GM23338 (cell line): ENCODE data around the gene KREMEN2. TPM values are rescaled to one million over a fixed set of nuclear protein-coding genes. Genes with fewer than 3 reads are reported as not detected.

Experiments used
- ATAC-seq: fragments of 200-7000 bp; cut with Tn5 transposase; 3 replicates; pipeline ENCODE4 v1.9.1; 2020
- DNase-seq: peaks from one replicate; pipeline ENCODE4 v3.0.0-alpha.2; 2015; ENCODE audit warnings: low spot score
- H2AFZ ChIP-seq: fragments of 200-600 bp; sonication (generic); 2 replicates; pipeline ENCODE4 v1.8.0; 2016; ENCODE audit warnings: antibody characterized with exemption, mild to moderate bottlenecking, moderate library complexity
- H3F3A ChIP-seq: fragments of 200-600 bp; sonication (generic); replicated peaks from 2 replicates; pipeline ENCODE4 v1.8.0; 2017; ENCODE audit warnings: antibody characterized with exemption, mixed run types, low read depth
- H3K27ac ChIP-seq: fragments of 200-600 bp; sonication (generic); 2 replicates; pipeline ENCODE4 v1.6.1; 2016; ENCODE audit warnings: low read depth
- H3K27me3 ChIP-seq: fragments of 200-600 bp; sonication (generic); 2 replicates; pipeline ENCODE4 v1.8.0; 2016; ENCODE audit warnings: mild to moderate bottlenecking, mixed run types, moderate library complexity; ENCODE audit not compliant: insufficient read depth
- H3K36me3 ChIP-seq: fragments of 200-600 bp; sonication (generic); 2 replicates; pipeline ENCODE4 v1.8.0; 2016; ENCODE audit warnings: mild to moderate bottlenecking; ENCODE audit not compliant: insufficient read depth
- H3K4me1 ChIP-seq: fragments of 200-600 bp; sonication (generic); 2 replicates; pipeline ENCODE4 v1.8.0; 2016; ENCODE audit warnings: mild to moderate bottlenecking, moderate library complexity; ENCODE audit not compliant: insufficient read depth
- H3K4me2 ChIP-seq: fragments of 200-600 bp; sonication (generic); 2 replicates; pipeline ENCODE4 v1.7.1; 2017; ENCODE audit warnings: mixed run types
- H3K4me3 ChIP-seq: fragments of 200-600 bp; sonication (generic); 2 replicates; pipeline ENCODE4 v1.6.1; 2016; ENCODE audit warnings: mixed run types
- H3K79me2 ChIP-seq: fragments of 200-600 bp; sonication (generic); replicated peaks from 2 replicates; pipeline ENCODE4 v1.8.0; 2017; ENCODE audit warnings: mild to moderate bottlenecking; ENCODE audit not compliant: insufficient read depth
- H3K9me2 ChIP-seq: fragments of 200-600 bp; sonication (generic); 2 replicates; pipeline ENCODE4 v1.8.0; 2017; ENCODE audit not compliant: insufficient read depth
- H4K20me1 ChIP-seq: fragments of 200-600 bp; sonication (generic); replicated peaks from 2 replicates; pipeline ENCODE4 v1.8.0; 2017; ENCODE audit warnings: mild to moderate bottlenecking; ENCODE audit not compliant: insufficient read depth
- H3K27ac Mint-ChIP-seq: 2 replicates; pipeline ENCODE4 v1.8.0; 2020; ENCODE audit warnings: inconsistent platforms, mild to moderate bottlenecking, moderate library complexity, mixed read lengths
- H3K27me3 Mint-ChIP-seq: 3 replicates; pipeline ENCODE4 v1.8.0; 2022; ENCODE audit warnings: low read depth, mild to moderate bottlenecking, moderate library complexity, mixed read lengths, inconsistent platforms; ENCODE audit not compliant: insufficient read depth, poor library complexity
- H3K36me3 Mint-ChIP-seq: 3 replicates; pipeline ENCODE4 v1.8.0; 2021; ENCODE audit warnings: low read depth, mild to moderate bottlenecking, inconsistent platforms, moderate library complexity, mixed read lengths
- H3K4me1 Mint-ChIP-seq: 3 replicates; pipeline ENCODE4 v1.8.0; 2020; ENCODE audit warnings: mild to moderate bottlenecking, inconsistent platforms, mixed read lengths
- H3K4me3 Mint-ChIP-seq: 3 replicates; pipeline ENCODE4 v1.8.0; 2021; ENCODE audit warnings: moderate library complexity, mild to moderate bottlenecking, inconsistent platforms, mixed read lengths
- H3K9me3 Mint-ChIP-seq: 3 replicates; pipeline ENCODE4 v1.8.0; 2020; ENCODE audit warnings: moderate library complexity, mild to moderate bottlenecking, inconsistent platforms, mixed read lengths
- EZH2 ChIP-seq: fragments of 200-600 bp; sonication (generic); IDR thresholded peaks from one replicate; pipeline ENCODE4 v1.8.0; 2017; ENCODE audit warnings: antibody characterized with exemption, mild to moderate bottlenecking, low read depth; ENCODE audit not compliant: unreplicated experiment
- EZH2phosphoT487 ChIP-seq: fragments of 200-600 bp; sonication (generic); IDR thresholded peaks from one replicate; pipeline ENCODE4 v1.8.1; 2018; ENCODE audit warnings: antibody characterized with exemption; ENCODE audit not compliant: unreplicated experiment
- JUNB ChIP-seq: IDR thresholded peaks from one replicate; pipeline ENCODE4 v1.6.1; 2016; ENCODE audit warnings: antibody characterized with exemption; ENCODE audit not compliant: unreplicated experiment
- NANOG ChIP-seq: IDR thresholded peaks from 2 replicates; pipeline ENCODE4 v1.6.1; 2016; ENCODE audit warnings: antibody characterized with exemption, borderline replicate concordance
- POLR2AphosphoS5 ChIP-seq: IDR thresholded peaks from 2 replicates; pipeline ENCODE4 v1.6.1; 2016; ENCODE audit warnings: antibody characterized with exemption, low read depth
- STAT1 ChIP-seq: IDR thresholded peaks from one replicate; pipeline ENCODE4 v1.6.1; 2016; ENCODE audit warnings: antibody characterized with exemption; ENCODE audit not compliant: unreplicated experiment
- ZNF114 ChIP-seq: fragments of 250-450 bp; sonication (Bioruptor Pico); IDR thresholded peaks from 2 replicates; pipeline ENCODE4 v1.5.0; 2020; ENCODE audit warnings: mild to moderate bottlenecking, moderate library complexity
- ZNF331 ChIP-seq: fragments of 250-450 bp; sonication (Bioruptor Pico); IDR thresholded peaks from 2 replicates; pipeline ENCODE4 v1.5.0; 2020; ENCODE audit warnings: low read depth, mild to moderate bottlenecking, moderate library complexity
- polyA plus RNA-seq: library from polyadenylated mRNA; unstranded; fragments of >200 nt; fragmentation: Nextera tagmentation; extraction: Ambion mirVana; gene quantifications from 2 replicates; pipeline ENCODE4 v1.2.1, GENCODE V29; 2016
- total RNA-seq: library from RNA; depleted of rRNA; stranded (reverse); fragments of >200 nt; shearing (Covaris generic); gene quantifications from 2 replicates; pipeline ENCODE4 v1.2.3, GENCODE V29; 2014
- TF ChIP-seq, protein P1 (sequence below): fragments of 250-450 bp; sonication (Bioruptor Pico); IDR thresholded peaks from 2 replicates; pipeline ENCODE4 v1.5.0; 2020; ENCODE audit warnings: mild to moderate bottlenecking, moderate library complexity
- TF ChIP-seq, protein P2 (sequence below): IDR thresholded peaks from one replicate; pipeline ENCODE4 v1.6.1; 2018; ENCODE audit warnings: antibody characterized with exemption; ENCODE audit not compliant: unreplicated experiment

Gene KREMEN2
- total and polyA plus RNA-seq, 2 experiments from 2014 or later: 4.9 to 16.1 TPM

DNA sequence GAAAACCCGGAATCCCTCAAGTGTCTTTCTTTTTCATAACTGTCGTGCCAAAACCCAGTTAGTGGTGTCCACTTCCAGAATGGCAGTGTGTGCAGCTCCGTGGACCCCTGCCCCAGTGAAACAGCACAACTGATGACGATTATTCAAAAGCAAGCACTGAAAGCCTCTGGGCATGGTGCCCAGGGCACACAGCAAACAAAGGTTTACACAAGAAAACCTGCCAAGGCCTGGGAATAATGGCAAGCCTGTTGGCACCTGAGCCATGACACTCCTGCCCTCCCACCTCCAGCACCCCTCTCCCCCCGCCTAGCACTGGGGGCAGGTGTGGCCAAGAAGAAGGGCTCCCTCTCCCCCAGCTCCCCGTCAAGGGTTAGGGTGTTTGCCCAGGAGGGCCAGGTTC is 13.4 kb downstream of the KREMEN2 start:
- Histone ChIP-seq H3K4me3 (no peak overlapping the region), H3F3A (peaks cover 24% of the 10 kb centered on the region), H3K36me3 (0 out of 2 replicates have a peak, but pooled peaks cover 3% of the 10 kb centered on the region), H2AFZ (no peak overlapping the region), H3K9me2 (no peaks in the 10 kb centered on the region), H3K4me1 (peaks cover 16% of the 10 kb centered on the region), H3K27ac (no peak overlapping the region), H3K79me2 (peaks cover 14% of the 10 kb centered on the region), H3K27me3 (no peaks in the 10 kb centered on the region), H4K20me1 (peaks cover 8% of the 10 kb centered on the region; the same call in 1 of the 2 replicates), H3K4me2 (no peak overlapping the region)
- Mint-ChIP-seq H3K36me3 (peaks cover 31% of the 10 kb centered on the region), H3K4me1 (peaks cover 21% of the 10 kb centered on the region), H3K9me3 (peaks cover 2% of the 10 kb centered on the region; the same call in 2 of the 3 replicates), H3K27me3 (peaks cover 14% of the 10 kb centered on the region), H3K27ac (no peak overlapping the region), H3K4me3 (0 out of 3 replicates have a peak overlapping the region, but pooled peaks have one; percentile 19)
- TF ChIP-seq STAT1 (no peak), POLR2AphosphoS5 (no peak), EZH2 (no peak), ZNF114 (CRISPR knock-in tag) (no peak), NANOG (no peak)
- no peak for ATAC-seq
- no peak for DNase-seq

DNA sequence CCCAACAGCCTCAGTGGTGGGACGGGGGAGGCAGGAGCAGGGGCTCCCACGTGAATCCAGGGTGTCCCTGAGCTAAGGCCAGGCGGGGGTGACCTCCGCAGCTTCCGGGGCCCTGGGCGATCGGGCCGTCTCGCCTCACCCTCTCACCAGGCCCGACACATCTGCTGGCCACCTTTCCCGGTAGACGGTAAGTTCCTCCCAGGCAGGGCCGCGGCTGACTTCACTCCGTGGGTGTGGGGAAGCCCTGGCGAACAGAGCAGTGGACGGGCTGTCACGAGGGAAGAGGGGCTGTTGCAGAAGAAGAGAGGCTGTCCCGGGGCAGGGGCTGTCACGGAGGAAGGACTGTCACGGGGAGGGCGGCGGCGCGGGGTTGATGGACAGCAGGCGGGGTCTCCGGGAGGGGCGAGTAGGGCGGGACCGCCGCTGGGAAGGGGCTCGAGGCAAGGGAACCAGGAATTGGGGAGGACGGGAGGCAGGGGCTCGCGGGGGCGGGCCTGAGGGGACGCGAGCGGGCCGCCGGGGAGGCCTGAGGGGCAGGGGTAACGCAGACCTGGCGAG is 15.7 kb downstream of the KREMEN2 start:
- Mint-ChIP-seq H3K4me3 (peak overlapping the region; percentile 85), H3K27ac (no peak overlapping the region), H3K27me3 (peaks cover 17% of the 10 kb centered on the region), H3K9me3 (peaks cover 2% of the 10 kb centered on the region; the same call in 2 of the 3 replicates), H3K4me1 (peaks cover 22% of the 10 kb centered on the region), H3K36me3 (peaks cover 22% of the 10 kb centered on the region)
- Histone ChIP-seq H3K4me1 (peaks cover 22% of the 10 kb centered on the region), H3K9me2 (no peaks in the 10 kb centered on the region), H3F3A (peaks cover 19% of the 10 kb centered on the region), H3K4me3 (peak overlapping the region; percentile 86), H3K27ac (no peak overlapping the region), H4K20me1 (peaks cover 8% of the 10 kb centered on the region; the same call in 1 of the 2 replicates), H3K27me3 (no peaks in the 10 kb centered on the region), H3K79me2 (peaks cover 14% of the 10 kb centered on the region), H2AFZ (peak overlapping the region; percentile 81), H3K36me3 (0 out of 2 replicates have a peak, but pooled peaks cover 3% of the 10 kb centered on the region), H3K4me2 (peak overlapping the region; percentile 92)
- peak; percentile 12 for ATAC-seq
- TF ChIP-seq STAT1 (no peak), JUNB (no peak), EZH2phosphoT487 (no peak), ZNF331 (no peak), EZH2 (no peak), POLR2AphosphoS5 (no peak), NANOG (no peak)
- TF ChIP-seq, protein P1, sequence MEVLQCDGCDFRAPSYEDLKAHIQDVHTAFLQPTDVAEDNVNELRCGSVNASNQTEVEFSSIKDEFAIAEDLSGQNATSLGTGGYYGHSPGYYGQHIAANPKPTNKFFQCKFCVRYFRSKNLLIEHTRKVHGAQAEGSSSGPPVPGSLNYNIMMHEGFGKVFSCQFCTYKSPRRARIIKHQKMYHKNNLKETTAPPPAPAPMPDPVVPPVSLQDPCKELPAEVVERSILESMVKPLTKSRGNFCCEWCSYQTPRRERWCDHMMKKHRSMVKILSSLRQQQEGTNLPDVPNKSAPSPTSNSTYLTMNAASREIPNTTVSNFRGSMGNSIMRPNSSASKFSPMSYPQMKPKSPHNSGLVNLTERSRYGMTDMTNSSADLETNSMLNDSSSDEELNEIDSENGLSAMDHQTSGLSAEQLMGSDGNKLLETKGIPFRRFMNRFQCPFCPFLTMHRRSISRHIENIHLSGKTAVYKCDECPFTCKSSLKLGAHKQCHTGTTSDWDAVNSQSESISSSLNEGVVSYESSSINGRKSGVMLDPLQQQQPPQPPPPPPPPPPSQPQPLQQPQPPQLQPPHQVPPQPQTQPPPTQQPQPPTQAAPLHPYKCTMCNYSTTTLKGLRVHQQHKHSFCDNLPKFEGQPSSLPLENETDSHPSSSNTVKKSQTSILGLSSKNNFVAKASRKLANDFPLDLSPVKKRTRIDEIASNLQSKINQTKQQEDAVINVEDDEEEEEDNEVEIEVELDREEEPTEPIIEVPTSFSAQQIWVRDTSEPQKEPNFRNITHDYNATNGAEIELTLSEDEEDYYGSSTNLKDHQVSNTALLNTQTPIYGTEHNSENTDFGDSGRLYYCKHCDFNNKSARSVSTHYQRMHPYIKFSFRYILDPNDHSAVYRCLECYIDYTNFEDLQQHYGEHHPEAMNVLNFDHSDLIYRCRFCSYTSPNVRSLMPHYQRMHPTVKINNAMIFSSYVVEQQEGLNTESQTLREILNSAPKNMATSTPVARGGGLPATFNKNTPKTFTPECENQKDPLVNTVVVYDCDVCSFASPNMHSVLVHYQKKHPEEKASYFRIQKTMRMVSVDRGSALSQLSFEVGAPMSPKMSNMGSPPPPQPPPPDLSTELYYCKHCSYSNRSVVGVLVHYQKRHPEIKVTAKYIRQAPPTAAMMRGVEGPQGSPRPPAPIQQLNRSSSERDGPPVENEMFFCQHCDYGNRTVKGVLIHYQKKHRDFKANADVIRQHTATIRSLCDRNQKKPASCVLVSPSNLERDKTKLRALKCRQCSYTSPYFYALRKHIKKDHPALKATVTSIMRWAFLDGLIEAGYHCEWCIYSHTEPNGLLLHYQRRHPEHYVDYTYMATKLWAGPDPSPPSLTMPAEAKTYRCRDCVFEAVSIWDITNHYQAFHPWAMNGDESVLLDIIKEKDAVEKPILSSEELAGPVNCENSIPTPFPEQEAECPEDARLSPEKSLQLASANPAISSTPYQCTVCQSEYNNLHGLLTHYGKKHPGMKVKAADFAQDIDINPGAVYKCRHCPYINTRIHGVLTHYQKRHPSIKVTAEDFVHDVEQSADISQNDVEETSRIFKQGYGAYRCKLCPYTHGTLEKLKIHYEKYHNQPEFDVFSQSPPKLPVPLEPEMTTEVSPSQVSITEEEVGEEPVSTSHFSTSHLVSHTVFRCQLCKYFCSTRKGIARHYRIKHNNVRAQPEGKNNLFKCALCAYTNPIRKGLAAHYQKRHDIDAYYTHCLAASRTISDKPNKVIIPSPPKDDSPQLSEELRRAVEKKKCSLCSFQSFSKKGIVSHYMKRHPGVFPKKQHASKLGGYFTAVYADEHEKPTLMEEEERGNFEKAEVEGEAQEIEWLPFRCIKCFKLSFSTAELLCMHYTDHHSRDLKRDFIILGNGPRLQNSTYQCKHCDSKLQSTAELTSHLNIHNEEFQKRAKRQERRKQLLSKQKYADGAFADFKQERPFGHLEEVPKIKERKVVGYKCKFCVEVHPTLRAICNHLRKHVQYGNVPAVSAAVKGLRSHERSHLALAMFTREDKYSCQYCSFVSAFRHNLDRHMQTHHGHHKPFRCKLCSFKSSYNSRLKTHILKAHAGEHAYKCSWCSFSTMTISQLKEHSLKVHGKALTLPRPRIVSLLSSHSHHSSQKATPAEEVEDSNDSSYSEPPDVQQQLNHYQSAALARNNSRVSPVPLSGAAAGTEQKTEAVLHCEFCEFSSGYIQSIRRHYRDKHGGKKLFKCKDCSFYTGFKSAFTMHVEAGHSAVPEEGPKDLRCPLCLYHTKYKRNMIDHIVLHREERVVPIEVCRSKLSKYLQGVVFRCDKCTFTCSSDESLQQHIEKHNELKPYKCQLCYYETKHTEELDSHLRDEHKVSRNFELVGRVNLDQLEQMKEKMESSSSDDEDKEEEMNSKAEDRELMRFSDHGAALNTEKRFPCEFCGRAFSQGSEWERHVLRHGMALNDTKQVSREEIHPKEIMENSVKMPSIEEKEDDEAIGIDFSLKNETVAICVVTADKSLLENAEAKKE (CRISPR knock-in tag): no peak
- TF ChIP-seq, protein P2, sequence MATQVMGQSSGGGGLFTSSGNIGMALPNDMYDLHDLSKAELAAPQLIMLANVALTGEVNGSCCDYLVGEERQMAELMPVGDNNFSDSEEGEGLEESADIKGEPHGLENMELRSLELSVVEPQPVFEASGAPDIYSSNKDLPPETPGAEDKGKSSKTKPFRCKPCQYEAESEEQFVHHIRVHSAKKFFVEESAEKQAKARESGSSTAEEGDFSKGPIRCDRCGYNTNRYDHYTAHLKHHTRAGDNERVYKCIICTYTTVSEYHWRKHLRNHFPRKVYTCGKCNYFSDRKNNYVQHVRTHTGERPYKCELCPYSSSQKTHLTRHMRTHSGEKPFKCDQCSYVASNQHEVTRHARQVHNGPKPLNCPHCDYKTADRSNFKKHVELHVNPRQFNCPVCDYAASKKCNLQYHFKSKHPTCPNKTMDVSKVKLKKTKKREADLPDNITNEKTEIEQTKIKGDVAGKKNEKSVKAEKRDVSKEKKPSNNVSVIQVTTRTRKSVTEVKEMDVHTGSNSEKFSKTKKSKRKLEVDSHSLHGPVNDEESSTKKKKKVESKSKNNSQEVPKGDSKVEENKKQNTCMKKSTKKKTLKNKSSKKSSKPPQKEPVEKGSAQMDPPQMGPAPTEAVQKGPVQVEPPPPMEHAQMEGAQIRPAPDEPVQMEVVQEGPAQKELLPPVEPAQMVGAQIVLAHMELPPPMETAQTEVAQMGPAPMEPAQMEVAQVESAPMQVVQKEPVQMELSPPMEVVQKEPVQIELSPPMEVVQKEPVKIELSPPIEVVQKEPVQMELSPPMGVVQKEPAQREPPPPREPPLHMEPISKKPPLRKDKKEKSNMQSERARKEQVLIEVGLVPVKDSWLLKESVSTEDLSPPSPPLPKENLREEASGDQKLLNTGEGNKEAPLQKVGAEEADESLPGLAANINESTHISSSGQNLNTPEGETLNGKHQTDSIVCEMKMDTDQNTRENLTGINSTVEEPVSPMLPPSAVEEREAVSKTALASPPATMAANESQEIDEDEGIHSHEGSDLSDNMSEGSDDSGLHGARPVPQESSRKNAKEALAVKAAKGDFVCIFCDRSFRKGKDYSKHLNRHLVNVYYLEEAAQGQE: peak; percentile 17
- peak; percentile 46 for DNase-seq
